Chondrocyte (in vitro differentiated cells): ENCODE results near the gene RFX7. TPM values are rescaled to one million over a fixed set of nuclear protein-coding genes. Genes with fewer than 3 reads are reported as not detected.

Source experiments
- DNase-seq: peaks from one replicate; pipeline ENCODE4 v3.0.0; 2021; ENCODE audit warnings: mixed read lengths, low spot score
- H3K27ac Mint-ChIP-seq: one replicate; pipeline ENCODE4 v1.8.0; 2021; ENCODE audit warnings: mild to moderate bottlenecking, moderate library complexity, mixed read lengths; ENCODE audit not compliant: unreplicated experiment
- H3K27me3 Mint-ChIP-seq: 2 replicates; pipeline ENCODE4 v1.8.0; 2021; ENCODE audit warnings: low read depth, mixed read lengths
- H3K36me3 Mint-ChIP-seq: 2 replicates; pipeline ENCODE4 v1.8.0; 2021; ENCODE audit warnings: low read depth, mixed read lengths
- H3K4me1 Mint-ChIP-seq: 2 replicates; pipeline ENCODE4 v1.8.0; 2021; ENCODE audit warnings: low read depth, mild to moderate bottlenecking, mixed read lengths
- H3K4me3 Mint-ChIP-seq: one replicate; pipeline ENCODE4 v1.8.0; 2021; ENCODE audit warnings: mild to moderate bottlenecking, moderate library complexity, mixed read lengths; ENCODE audit not compliant: unreplicated experiment
- H3K9me3 Mint-ChIP-seq: 2 replicates; pipeline ENCODE4 v1.8.0; 2021; ENCODE audit warnings: low read depth, mixed read lengths
- CTCF ChIP-seq: fragments of 200-600 bp; sonication (generic); IDR thresholded peaks from 2 replicates; pipeline ENCODE4 v1.5.0; 2021; ENCODE audit warnings: antibody characterized with exemption, mild to moderate bottlenecking, moderate library complexity
- total RNA-seq: library from RNA; stranded (reverse); gene quantifications from 3 replicates; pipeline ENCODE4 v1.2.1, GENCODE V29; 2021

RFX7 gene
- total RNA-seq, 1 donor from 2014 or later: 17.8 TPM

- no peak for TF ChIP-seq CTCF
- no peak overlapping the region for H3K4me3 Mint-ChIP-seq
- DNase-seq: no peak
- no peaks in the 10 kb centered on the region for H3K9me3 Mint-ChIP-seq
- H3K27ac Mint-ChIP-seq: no peak overlapping the region
- peaks cover 26% of the 10 kb centered on the region for H3K4me1 Mint-ChIP-seq
- no peaks in the 10 kb centered on the region for H3K36me3 Mint-ChIP-seq
- H3K27me3 Mint-ChIP-seq: no peaks in the 10 kb centered on the region
Measured at GRCh38 chr15:56247266-56247665, 3.6 kb upstream of the RFX7 start.

GRCh38 chr15:56245871-56246814, 2.5 kb upstream of the RFX7 start:
- Mint-ChIP-seq H3K4me1 (peaks cover 36% of the 10 kb centered on the region), H3K4me3 (peak overlapping the region; percentile 62), H3K36me3 (no peaks in the 10 kb centered on the region), H3K9me3 (no peaks in the 10 kb centered on the region), H3K27me3 (no peaks in the 10 kb centered on the region), H3K27ac (peak overlapping the region; percentile 68)
- TF ChIP-seq CTCF: peak; percentile 100
- peak; percentile 89 for DNase-seq

- peak overlapping the region; percentile 90 for H3K4me3 Mint-ChIP-seq
- H3K27ac Mint-ChIP-seq: peak overlapping the region; percentile 83
Measured at GRCh38 chr15:56244811-56245576, 1.3 kb upstream of the RFX7 start.

GRCh38 chr15:56244038-56244810, 545 bp upstream of the RFX7 start:
- no peaks in the 10 kb centered on the region for H3K9me3 Mint-ChIP-seq
- peaks cover 48% of the 10 kb centered on the region for H3K4me1 Mint-ChIP-seq
- no peak for TF ChIP-seq CTCF
- H3K27me3 Mint-ChIP-seq: no peaks in the 10 kb centered on the region
- H3K4me3 Mint-ChIP-seq: peak overlapping the region; percentile 90
- no peaks in the 10 kb centered on the region for H3K36me3 Mint-ChIP-seq
- H3K27ac Mint-ChIP-seq: peak overlapping the region; percentile 83
- no peak for DNase-seq

More at GRCh38 chr15:56244811-56245576, 1.3 kb upstream of the RFX7 start:
- Mint-ChIP-seq H3K36me3 (no peaks in the 10 kb centered on the region), H3K4me1 (peaks cover 42% of the 10 kb centered on the region), H3K27me3 (no peaks in the 10 kb centered on the region), H3K9me3 (no peaks in the 10 kb centered on the region)
- no peak for TF ChIP-seq CTCF
- DNase-seq: no peak
